ENCODE results near the gene SHROOM3. TPM values are rescaled to one million over a fixed set of nuclear protein-coding genes. Genes with fewer than 3 reads are reported as not detected.

The SHROOM3 gene
- total and polyA plus RNA-seq, 4 donors, result 14.4 to 75.1 (median 47.3) TPM

DNA sequence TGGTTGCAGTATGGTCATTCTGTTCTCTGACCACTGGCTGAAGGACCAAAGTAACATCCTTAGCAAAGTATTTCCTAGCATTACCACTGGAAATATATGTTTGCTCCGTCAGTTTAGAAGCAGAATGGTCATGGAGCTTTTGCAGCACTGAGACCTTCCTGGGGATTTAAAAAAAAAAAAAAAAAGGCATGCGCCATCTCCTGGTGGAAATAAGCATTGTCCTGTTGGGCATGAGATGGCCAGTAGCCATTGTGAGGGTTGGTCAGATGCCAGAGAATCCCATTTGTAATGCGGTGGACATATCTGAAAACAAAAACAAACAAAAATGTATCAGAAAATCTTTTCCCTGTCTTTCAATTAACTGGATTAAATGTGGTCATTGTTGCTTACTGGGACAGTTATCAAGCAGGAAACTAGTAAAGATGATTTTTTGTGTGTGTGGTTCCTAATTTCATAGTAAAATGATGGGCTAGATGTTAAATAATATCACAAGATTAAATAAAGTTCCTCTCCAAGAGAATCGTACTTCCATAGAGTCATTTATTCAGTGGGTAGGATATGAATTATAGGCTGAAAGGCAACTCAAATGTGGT is 323.4 kb downstream of the SHROOM3 start:
- Histone ChIP-seq H3K27me3 (ENCODE audit: control insufficient read depth in 3 of 3, insufficient read depth in 3 of 3, low read length in 2 of 3) (no peaks in the 10 kb centered on the region), H3K4me3 (no peak overlapping the region), H3K9ac (ENCODE audit: insufficient read depth in 1 of 2, low read length in 2 of 2) (no peak overlapping the region), H3K4me1 (ENCODE audit: control insufficient read depth in 5 of 5, insufficient read depth in 5 of 5, low read length in 5 of 5) (peaks cover 0 to 19% (median 8%) of the 10 kb centered on the region in 5 donors), H3K27ac (ENCODE audit: low read depth in 1 of 2, low read length in 1 of 2) (no peak overlapping the region), H3K9me3 (ENCODE audit: control insufficient read depth in 4 of 4, insufficient read depth in 3 of 4, low read length in 3 of 4) (no peaks in the 10 kb centered on the region), H3K36me3 (ENCODE audit: control insufficient read depth in 4 of 4, insufficient read depth in 4 of 4, low read length in 4 of 4) (peaks cover 0 to 14% (median 4%) of the 10 kb centered on the region in 4 donors)
- WGBS, 2 donors, result 36 to 55% methylated on average over 4 of the region's 4 CpGs
- ATAC-seq (ENCODE audit: insufficient read depth, low FRiP score), result peak; percentile 42
- DNase-seq, result peak; percentile 65 to 86 (median 85)
- TF ChIP-seq, protein P1, sequence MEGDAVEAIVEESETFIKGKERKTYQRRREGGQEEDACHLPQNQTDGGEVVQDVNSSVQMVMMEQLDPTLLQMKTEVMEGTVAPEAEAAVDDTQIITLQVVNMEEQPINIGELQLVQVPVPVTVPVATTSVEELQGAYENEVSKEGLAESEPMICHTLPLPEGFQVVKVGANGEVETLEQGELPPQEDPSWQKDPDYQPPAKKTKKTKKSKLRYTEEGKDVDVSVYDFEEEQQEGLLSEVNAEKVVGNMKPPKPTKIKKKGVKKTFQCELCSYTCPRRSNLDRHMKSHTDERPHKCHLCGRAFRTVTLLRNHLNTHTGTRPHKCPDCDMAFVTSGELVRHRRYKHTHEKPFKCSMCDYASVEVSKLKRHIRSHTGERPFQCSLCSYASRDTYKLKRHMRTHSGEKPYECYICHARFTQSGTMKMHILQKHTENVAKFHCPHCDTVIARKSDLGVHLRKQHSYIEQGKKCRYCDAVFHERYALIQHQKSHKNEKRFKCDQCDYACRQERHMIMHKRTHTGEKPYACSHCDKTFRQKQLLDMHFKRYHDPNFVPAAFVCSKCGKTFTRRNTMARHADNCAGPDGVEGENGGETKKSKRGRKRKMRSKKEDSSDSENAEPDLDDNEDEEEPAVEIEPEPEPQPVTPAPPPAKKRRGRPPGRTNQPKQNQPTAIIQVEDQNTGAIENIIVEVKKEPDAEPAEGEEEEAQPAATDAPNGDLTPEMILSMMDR (IDR thresholded peaks at IDR 0.05; ENCODE audit: control extremely low read depth, extremely low read depth), result peak; percentile 51

DNA sequence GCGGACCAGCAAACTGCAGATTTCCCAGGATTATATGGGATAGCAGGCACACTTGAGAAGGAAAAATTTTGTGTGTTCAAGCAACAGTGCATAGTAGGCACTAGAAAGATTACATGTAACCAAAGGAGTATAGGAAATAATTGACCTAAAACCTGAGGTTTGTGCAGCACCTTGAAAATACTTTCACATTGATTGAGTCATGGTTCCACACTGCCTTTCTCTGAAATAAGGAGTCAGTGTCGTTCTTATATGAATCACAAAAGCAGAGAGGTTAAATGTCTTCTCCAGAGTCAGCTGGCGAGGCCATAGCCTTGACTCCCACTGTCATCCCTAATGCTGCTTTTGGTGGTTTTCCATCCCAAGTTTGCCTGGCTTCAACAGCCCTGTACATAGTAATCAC is 324.0 kb downstream of the SHROOM3 start:
- TF ChIP-seq, protein P1 (IDR thresholded peaks at IDR 0.05; ENCODE audit: control extremely low read depth, extremely low read depth), result no peak
- WGBS, 2 donors, result 88% methylated on average over 3 of the region's 3 CpGs

DNA sequence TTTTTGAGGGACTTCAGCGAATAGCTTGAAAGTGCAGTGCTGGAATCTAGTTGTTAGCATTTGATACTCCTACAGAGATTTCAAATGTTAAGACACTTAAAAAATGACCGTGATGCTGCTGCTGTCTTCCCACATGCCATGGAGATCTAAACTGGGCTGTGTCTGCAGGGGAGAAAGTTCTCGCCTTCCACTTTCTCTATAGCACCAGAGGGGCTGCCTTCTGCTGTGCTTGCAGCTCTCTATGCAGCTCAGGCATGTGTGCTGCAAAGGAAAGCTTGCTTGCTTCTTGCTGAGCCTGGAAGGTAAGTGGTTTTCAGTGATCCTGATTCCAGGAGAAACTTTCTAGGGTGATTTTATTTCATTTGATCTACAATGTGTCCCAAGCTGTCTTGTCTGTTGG is 325.2 kb downstream of the SHROOM3 start:
- Histone ChIP-seq H3K9me3 (ENCODE audit: control insufficient read depth in 4 of 4, insufficient read depth in 3 of 4, low read length in 3 of 4) (no peaks in the 10 kb centered on the region), H3K36me3 (ENCODE audit: control insufficient read depth in 4 of 4, insufficient read depth in 4 of 4, low read length in 4 of 4) (peaks cover 0 to 14% (median 4%) of the 10 kb centered on the region in 4 donors), H3K27ac (ENCODE audit: low read depth in 1 of 2, low read length in 1 of 2) (no peak overlapping the region), H3K4me1 (ENCODE audit: control insufficient read depth in 5 of 5, insufficient read depth in 5 of 5, low read length in 5 of 5) (peaks cover 0 to 6% (median 0%) of the 10 kb centered on the region in 5 donors), H3K27me3 (ENCODE audit: control insufficient read depth in 3 of 3, insufficient read depth in 3 of 3, low read length in 2 of 3) (no peaks in the 10 kb centered on the region), H3K4me3 (no peak overlapping the region), H3K9ac (ENCODE audit: insufficient read depth in 1 of 2, low read length in 2 of 2) (no peak overlapping the region)
- ATAC-seq (ENCODE audit: insufficient read depth, low FRiP score) (no peak), DNase-seq (no peak)
- 94 to 95% methylated on average over 3 of the region's 3 CpGs for WGBS, 2 donors
- TF ChIP-seq, protein P1 (IDR thresholded peaks at IDR 0.05; ENCODE audit: control extremely low read depth, extremely low read depth), result no peak

More for the DNA sequence above, 324.0 kb downstream of the SHROOM3 start:
- Histone ChIP-seq H3K4me1 (ENCODE audit: control insufficient read depth in 5 of 5, insufficient read depth in 5 of 5, low read length in 5 of 5) (peaks cover 0 to 13% (median 3%) of the 10 kb centered on the region in 5 donors), H3K27me3 (ENCODE audit: control insufficient read depth in 3 of 3, insufficient read depth in 3 of 3, low read length in 2 of 3) (no peaks in the 10 kb centered on the region), H3K9ac (ENCODE audit: insufficient read depth in 1 of 2, low read length in 2 of 2) (no peak overlapping the region), H3K4me3 (no peak overlapping the region), H3K36me3 (ENCODE audit: control insufficient read depth in 4 of 4, insufficient read depth in 4 of 4, low read length in 4 of 4) (peaks cover 0 to 14% (median 4%) of the 10 kb centered on the region in 4 donors), H3K9me3 (ENCODE audit: control insufficient read depth in 4 of 4, insufficient read depth in 3 of 4, low read length in 3 of 4) (no peaks in the 10 kb centered on the region), H3K27ac (ENCODE audit: low read depth in 1 of 2, low read length in 1 of 2) (no peak overlapping the region)
- ATAC-seq (ENCODE audit: insufficient read depth, low FRiP score) (no peak), DNase-seq (no peak)
